ENCODE results near the gene NHS.
"Not testable (repeated sequence)": the region's sequence is repeated elsewhere in the genome, so short reads cannot be mapped to it uniquely, and the experiment has no call there.

The NHS gene

DNA sequence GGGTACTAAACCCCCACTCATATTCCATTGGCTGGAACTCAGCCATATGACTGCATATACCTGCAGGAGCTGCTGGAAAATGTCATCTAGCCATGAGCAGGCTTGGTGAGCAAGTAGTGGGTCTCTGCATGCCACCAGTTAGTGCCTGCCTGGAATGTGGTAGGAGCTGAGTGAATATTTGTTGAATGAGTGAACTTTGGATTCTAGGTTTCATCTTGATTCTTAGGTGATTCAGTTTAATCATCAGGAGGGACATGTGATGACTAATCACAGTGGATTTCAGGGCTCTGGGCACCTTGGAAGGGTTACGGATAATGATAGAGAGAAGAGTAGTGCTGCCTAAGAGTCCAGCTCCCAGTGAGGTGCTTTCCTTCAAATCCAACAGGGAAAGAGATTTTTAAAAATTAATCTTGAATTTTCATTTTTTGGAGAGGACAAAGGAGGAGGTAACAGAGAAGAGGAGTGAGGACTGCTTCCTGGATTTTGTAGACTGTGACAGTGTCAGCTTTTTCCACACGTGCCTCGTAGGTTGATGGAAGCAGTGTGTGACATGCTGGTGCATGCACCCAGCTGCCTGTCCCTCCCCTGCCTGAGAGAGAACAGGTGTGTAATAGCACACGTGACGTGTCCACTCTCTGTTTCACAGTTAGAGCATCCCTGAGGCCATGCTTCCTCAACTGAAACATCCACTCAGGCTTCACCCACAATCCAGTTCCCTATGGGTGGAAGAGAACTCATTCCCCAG, 30.4 kb downstream of the NHS start:
- DNase-seq (ENCODE audit: low spot score) = no peak

DNA sequence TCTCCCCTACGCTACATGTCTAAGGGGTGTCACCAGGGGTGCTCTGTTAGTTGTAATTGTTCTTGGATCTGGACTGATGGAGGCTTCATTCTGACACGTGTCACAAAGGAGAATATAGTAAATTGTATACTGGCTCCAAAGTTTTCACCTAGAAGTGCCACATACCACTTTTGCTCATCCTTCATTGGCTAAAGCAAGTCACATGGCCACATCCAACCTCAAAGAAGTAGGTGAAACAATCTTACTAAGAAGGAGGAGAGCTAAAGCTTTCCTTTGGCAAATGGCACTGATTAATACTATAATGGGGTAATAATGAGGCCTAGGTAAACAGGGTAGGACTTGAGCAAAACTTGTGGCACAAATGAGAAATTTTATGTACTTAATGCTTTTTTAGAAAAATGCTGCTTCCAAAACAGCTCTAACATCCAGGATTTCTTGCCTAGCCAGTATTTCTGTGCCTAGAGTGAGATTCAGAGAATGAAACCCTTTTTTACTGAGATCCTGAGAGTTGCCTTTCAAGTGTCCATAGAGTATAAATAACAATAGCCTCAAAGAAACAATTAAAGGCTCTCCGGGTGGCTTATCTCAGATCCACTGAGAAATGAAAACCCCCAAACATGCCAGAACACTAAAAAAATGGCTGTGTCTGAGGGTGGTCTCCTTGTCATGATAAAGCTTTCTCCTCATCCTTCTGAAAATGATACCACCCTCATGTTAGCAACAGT, 34.7 kb downstream of the NHS start:
- DNase-seq (ENCODE audit: low spot score) = peak; percentile 17

DNA sequence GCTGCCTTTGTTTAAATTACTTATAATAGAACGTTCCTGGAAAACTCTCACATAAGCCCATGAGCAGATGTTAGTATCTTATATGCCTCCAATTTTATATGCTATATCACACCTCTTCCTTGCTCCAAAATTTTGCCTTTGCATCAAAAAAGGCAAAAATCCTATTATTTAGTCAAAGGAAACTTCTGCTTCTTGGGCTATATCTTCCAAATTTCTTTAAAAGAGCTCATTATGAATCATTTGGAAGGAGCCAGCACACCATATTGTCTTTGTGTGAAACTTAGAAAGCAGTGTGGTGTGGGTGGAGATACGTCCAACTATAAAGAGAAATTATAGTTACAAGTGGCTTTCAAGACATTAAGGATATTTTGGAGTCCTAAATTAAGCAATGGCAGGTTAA, 35.7 kb downstream of the NHS start:
- no peak for DNase-seq (ENCODE audit: low spot score)

DNA sequence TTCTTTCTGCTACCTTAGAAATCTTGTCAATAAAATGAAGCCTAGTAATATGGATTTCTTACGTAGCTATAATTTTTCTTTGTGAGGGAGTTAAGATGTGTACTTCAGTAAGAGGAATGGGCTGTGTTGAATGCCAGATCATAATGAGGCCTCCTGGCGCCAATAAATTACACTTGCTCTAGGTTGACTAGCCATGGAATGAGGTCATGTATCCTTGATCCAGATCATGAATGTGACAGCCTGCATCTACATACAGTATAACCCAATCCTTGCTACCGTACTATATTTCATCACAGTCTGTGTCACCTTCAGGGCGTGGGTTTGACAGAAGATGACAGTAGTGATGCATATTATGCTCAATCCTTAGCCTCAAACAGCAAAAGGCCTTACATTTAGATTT, 36.2 kb downstream of the NHS start:
- no peak for DNase-seq (ENCODE audit: low spot score)

DNA sequence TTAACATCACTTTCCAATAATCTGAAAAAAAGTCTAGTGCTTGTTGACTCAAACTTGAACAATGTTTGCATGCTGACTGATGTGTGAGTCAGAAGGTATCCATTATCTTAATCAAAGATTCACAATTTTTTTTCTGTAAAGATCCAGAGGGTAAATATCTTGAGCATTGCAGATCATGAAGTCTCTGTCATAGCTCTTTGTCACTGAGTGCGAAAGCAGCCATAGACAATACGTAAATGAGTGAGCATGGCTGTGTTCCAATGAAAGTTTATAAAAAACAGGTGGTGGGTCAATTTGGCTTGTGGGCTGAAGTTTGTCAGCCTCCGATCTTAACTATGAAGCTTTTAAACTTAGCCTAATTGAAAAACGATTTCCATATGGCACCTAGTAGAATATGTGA, 37.7 kb downstream of the NHS start:
- no peak for DNase-seq (ENCODE audit: low spot score)

DNA sequence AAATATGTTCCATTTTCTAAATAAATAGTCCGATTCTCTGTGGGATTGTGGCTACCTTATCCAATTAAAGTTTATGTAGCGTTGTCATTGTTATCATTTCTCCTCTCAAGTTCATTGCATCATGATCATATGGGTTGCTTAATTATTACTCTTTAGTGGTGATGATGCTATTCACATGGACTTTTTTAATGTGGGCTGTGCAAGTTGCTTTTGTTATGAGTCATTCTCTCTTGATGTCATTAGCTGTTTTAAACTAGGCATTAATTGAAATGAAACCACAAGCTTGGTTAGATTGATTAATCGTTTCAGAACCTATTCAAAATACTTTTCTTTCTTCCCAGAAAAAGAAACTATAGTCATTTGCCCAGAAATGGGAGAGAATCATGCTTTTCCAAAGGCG, 38.2 kb downstream of the NHS start:
- no peak for DNase-seq (ENCODE audit: low spot score)

DNA sequence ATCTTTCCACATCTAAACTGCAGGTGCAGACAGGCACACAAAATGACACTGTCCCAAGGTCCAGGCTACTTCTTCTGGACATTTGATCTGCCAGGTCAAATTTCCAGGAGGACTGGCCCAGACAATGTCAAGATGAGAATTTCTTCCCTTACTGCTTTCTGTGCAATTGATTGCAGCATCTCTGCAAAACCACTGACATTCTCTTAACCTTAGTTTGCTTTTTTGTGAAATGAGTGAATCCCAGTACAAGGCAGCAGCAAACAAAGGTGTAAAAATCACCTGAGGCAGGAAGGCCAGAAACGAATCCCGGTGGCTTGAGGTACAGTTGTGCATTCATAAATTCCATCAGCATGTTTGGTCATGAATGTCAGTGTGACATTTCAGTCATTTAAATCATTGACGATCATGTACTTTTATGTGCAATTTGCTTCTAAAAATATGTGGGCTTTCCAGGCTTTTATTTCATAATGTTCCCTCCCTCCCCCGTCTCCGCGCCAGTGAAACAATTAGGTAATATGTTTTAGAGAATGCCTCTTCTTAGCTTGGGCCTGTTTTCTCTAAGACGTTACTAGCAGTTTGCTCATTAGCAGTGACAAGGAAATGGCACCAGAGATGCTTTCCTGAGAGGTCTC, 39.1 kb downstream of the NHS start:
- no peak for DNase-seq (ENCODE audit: low spot score)

DNA sequence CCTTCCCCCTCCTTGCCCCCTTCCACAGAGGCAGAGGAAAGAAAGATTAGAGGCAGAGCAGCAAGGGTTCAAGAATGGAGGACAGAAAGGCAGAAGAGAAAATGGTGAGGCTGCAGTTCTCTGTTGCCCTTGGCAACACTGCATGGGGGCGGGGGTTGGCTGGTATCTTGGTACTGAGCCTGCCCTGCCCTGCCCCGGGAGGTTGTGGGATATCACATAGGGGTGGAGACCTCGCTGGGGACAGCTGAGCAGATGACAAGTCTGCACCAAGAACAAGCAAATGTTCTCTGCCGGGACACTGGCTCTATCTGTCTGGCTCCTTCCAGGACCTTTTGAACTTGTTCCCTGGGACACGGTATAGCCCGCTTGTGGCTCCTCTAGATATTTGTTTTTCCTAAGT, 39.8 kb downstream of the NHS start:
- peak; percentile 38 for DNase-seq (ENCODE audit: low spot score)

DNA sequence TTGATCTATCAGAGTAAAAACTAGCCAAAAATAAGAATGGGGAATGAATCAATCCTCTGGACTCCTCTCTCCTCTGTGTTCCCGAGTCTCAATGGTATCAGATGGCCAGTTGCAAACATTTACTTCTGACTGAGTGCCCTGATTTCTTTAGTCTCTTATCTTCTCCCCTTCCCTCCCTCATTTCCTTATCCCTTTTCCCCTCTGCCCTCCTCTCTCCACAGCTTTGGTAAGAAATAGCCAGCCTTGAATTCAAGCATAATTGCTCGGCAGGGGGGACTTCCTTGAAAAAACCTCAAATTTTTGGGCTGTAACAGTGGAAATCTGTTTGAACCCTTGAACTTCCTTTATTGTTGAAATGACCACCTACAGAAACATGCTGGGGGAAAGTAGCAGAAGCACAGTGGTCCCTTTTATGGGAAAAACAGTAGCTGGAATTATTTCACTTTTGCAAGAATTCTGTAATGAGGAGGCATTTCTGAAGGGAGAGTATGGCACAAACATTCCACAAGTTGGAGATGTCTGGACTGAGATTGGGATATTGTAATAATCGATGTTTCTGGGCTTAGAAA, 40.3 kb downstream of the NHS start:
- no peak for DNase-seq (ENCODE audit: low spot score)

DNA sequence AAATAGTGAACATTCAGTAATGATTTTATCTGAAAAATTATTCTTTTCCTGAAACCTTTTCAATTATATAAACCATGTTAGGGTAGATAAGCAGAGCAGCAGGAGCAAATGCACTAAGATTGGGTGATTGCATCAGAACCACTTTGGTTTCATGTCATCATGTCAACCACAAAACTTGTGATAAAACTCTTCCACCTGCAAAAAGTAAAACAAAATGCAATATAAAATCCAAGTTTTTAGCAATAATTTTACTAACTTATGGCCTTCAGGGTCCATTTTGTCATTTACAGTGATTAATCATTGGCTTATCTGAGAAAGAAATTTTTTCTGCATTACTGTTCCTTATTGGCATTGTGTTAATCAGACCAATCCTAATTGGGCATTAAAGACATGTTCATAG, 42.4 kb downstream of the NHS start:
- no peak for DNase-seq (ENCODE audit: low spot score)

DNA sequence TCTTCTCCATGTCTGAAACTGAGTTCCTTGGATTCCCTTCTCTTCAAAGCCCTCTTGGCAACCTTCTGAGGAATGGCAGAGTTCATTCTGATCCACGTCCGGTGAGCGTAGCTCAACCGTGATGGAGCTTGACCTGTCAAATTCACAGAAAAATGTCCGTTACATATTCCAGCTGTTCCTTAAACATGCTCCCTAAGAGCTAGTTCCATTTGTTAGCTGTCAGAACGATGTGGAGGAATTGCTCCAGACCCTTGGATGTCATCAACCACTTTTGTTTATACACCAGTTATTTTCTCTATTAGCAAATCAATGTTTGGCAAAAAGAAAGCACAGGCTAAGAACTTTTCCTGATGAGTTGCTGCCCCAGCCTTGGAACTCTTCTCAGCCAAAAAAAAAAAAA, 50.1 kb downstream of the NHS start:
- no peak for DNase-seq (ENCODE audit: low spot score)

DNA sequence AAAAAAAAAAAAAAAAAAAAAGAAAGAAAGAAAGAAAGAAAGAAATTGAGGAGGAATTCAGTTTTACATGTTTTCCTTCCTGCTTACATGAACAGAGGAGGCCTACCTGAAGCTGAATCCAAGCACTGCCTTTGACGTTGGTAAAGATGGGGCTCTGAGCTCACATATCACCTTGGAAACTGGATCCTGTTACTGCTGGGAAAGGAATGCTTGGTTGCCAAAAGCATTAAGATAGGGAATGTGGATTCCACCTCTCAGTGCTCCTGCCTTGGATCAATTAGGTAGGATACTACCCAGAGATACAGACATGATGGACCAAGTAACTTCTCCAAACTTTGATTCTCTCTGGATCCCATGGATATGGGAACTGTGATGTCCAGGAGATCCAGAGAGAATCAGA, 50.6 kb downstream of the NHS start:
- no peak for DNase-seq (ENCODE audit: low spot score)

DNA sequence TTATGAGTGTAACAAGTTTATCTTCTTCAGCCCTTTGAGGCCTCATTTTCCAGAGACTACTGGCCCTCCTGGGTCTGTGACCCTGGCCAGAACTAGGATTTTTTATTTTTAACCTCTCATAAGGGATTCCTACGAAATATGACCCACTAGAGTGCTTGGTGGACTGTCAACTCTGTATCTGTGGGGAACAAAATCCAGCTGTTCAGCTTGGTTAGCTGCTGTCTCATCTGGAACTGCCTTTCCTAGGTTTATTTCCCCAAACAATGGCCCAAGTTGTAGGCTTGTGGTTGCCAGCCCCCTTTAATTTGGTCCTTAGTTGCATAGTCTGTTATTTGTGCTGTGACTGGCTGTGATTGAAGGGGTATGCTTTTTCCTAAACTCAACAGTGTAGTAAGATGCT, 56.2 kb downstream of the NHS start:
- DNase-seq (ENCODE audit: low spot score) = no peak

DNA sequence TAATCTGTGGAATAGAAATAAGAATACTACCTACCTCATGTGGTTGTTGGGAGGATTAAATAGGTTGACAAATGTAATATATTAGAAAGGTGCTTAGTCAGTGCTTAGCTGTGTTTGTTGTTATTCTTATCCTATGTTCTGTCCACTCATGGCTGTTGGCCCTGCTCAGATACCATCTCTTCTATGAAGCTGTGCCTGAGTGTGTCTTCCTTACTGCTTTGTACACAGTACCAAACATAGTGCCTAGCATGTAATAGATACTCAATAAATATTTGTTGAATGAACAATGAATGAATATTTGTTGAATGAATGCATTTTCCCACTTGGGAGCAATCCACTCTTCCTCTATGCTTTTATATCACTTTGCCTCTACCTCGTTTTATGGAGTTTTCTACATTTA, 57.2 kb downstream of the NHS start:
- no peak for DNase-seq (ENCODE audit: low spot score)

DNA sequence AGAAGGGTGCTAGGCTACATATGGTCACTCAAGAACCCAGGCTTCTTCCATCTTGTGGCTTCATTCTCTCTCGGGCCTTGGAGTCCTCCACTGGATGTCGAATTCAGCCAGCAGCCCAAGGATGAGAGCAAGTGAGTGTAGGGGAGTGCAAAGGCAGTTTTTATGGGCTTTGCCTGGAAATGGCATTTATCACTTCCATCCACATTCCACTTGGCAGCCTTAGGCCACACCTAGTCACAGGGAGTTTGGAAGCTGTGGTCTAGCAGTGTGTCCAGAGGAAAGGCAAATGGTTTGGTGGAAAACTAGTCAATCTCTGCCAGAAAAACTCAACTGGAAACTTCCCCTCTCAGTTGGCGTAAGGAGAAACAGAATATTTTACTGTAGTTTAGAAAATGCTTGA, 59.0 kb downstream of the NHS start:
- no peak for DNase-seq (ENCODE audit: low spot score)

DNA sequence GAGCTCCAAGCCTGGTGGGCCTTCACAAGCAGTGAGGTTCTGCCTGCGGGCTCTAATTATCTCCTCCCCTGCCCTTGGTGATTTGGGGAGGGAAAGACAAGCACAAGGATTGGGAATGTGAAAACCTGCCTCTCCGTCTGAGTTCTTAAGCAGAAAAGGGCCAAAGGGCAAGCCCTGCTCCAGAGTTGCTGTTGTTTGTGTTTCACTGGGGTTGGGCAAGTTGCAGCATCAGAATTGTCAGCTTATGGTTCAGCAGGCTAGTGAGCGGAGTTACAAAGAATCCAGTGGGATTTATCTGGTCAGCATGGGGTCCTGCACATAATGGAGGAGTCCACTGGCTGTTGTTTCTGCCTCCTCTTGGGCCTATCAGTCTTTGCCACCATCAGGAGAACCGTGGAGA, 60.5 kb downstream of the NHS start:
- DNase-seq (ENCODE audit: low spot score) = no peak

DNA sequence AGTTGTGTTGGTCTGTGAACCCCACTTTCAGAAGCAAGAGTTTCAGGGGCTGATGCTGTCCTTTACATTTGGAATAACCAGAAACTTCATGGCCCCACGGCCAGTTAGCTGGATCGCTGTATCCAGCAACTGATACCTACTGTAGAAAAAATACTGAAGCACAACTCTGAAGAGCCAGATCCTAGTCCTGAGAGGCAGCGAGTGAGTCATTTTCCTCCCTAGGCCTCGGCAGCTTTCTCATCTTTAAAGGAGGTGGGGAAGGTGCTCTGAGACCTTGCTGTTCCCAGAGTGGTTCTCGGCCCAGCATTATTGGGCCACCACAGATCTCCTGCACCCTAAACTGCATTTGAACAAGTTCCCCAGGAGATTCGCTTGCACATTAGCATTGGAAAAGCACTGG, 63.2 kb downstream of the NHS start:
- DNase-seq (ENCODE audit: low spot score) = no peak

DNA sequence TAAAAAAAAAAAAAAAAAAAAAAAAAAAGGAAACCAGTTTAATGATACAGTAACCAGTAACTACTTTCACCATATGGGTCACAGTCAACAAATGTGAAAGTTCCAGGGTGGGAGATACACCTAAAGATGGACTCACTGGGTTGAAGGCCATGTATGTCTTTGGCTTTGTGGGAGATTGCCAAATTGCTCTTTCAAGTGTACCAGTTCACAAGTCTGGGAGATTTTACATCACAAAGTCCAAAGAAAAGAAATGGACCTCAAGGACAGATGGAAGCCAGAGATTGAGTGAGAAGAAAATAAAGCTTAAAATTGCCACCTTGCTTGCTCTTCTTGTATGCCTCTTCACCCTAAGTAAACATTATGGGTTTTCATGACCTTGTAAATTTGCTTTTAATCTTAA, 65.3 kb downstream of the NHS start:
- DNase-seq (ENCODE audit: low spot score) = no peak

DNA sequence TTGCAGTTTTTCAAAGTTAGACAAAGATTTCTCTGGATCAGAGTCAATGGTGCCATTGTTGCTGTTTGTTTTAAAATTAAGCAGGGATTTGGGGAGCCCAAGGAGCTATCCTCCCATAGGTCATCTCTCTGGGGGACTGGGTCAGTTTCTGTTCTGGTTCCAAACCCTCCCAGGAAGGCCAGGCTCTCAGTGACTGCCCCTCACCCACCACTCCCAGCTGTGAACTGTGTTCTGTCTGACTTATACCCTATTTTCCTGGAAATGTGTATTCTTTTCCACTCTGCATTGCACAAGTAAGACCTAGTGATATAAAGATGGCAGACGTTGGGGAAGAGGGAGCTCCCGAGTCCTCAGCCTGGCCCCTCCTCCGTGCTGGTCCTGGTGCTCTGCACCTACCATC, 65.8 kb downstream of the NHS start:
- DNase-seq (ENCODE audit: low spot score) = no peak

DNA sequence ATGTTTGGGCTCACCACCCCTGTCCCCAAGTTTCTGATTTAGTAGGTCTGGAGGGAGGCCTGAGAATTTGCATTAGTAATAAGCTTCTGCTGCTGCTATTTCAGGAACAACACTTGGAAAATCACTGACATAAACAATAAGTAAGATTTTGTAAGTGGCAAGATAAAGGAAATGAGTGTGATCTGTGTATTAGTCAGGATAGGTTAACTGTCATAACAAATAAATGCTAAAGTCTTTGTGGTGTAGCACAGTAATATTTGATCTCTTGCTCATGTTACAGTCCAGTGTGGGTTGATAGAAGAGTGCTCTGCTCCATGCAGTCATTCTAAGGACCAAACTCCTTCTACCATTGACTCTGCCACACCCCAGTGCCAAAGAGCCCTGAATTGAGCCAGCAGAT, 67.0 kb downstream of the NHS start:
- no peak for DNase-seq (ENCODE audit: low spot score)

DNA sequence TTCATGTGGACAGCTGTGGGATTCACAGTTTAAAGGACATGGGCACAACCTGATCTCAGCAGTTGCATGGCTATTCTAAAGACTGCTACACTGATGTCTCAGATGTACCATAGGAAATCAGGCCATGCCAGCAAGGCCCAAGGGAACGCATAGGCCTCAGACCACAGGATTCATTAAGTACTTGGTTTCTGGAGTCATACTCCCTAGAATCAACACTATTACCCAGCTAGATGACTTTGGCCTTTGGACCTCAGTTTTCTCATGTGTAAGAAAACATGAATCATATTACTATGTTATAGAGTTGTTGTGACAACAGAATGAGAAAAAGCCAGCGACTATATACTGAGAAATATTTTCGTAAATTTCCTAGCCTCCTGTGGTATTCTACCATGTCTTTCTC, 67.9 kb downstream of the NHS start:
- DNase-seq (ENCODE audit: low spot score) = no peak

DNA sequence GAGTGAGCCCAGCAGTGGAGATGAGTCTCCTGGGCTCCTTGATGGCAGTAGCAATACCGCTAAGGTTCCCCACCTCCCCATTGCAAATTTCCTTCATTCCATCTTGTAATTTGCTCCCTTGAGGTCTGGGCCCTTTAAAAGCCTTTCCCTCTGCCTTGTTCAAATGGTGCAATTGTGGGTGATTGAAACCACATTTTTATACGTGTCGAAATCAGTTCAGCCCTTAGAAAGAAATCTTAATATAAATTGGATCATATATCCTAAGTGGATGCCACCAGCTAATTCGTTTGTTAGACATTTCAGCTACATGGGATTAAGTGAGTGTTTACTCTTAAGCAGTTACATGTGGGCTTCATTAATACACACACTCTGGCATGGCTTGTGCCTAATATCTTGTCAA, 68.6 kb downstream of the NHS start:
- no peak for DNase-seq (ENCODE audit: low spot score)

DNA sequence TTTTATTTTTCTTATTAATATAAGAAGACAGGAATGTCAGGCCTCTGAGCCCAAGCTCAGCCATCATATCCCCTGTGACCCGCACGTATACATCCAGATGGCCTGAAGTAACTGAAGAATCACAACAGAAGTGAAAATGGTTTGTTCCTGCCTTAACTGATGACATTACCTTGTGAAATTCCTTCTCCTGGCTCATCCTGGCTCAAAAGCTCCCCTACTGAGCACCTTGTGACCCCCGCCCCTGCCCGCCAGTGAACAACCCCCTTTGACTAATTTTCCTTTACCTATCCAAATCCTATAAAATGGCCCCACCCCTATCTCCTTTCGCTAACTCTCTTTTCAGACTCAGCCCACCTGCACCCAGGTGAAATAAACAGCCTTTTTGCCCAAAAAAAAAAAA, 71.3 kb downstream of the NHS start:
- DNase-seq (ENCODE audit: low spot score) = not testable (repeated sequence)

All from iPS-NIHi11 (cell line).